ENCODE results near the gene GRAMD1A.
"Not testable (repeated sequence)": the region's sequence is repeated elsewhere in the genome, so short reads cannot be mapped to it uniquely, and the experiment has no call there.

GRAMD1A gene

DNA sequence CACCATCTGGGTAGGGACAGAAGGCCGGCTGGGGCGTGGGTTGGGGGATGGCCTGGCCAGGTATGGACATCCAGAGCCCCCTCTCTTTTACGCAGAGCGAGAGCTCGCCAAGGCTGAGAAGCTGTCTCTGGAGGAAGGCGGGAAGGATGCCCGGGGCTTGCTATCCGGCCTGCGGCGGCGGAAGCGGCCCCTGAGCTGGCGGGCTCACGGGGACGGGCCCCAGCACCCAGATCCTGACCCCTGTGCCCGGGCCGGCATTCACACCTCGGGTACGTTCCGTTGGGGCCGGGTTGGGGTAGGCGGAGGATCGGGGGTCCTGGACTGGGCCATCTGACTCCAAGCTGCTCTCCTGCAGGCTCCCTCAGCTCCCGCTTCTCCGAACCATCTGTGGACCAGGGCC lies 21.5 kb downstream of the GRAMD1A start:
- DNase-seq: no peak

DNA sequence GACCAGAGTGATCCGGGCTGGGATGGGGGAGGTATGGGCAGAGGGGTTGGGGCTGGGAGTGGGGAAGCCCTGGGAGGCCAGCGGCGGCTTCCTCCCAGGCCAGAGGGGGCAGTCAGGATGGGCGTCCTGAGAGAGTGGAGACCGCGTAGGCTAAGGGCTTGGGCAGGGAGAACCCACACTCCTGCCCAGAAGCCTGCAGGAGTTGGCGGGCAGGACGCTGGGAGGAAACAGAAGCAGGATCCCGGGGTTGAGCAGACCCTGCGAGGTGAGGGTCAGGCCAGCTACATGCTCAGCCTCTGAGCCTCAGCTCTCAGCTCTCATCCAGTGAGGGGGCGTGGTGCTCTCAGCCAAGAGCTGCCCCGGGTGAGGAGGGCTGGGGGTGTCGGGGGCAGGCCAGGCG lies 22.3 kb downstream of the GRAMD1A start:
- no peak for DNase-seq

DNA sequence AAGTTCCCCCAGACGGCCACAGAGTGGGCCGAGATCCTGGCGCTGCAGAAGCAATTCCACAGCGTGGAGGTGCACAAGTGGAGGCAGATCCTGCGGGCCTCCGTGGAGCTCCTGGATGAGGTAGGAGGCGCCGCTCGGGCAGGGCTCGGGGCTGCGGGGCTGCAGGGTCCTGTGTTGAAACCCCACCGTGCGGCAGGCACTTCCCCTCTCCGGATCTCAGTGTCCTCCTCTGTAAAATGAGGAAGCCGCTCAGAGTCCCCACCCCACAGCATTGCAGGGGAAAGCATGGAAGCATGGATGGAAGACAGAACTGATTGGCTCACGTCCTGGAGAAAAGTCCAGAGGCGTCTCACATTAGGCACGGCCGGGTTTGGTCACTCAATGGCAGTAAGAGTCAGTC lies 23.3 kb downstream of the GRAMD1A start:
- DNase-seq: no peak

DNA sequence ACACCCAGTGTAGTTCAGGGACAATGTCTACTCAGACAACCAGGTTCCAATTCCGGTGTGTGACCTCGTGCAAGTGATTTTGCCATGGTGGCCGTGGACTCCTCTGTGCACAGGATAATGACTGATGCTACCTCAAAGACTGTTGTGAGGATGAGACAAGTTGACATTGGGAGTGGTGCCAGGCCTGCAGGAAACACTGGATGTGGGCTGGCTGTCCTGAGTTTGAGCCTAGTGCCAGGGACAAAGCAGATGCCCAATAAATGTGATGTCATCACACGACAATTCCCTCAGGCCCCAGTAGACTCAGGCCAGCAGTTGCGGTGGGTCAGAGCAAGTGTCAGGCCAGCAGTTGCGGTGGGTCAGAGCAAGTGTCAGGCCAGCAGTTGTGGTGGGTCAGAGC lies 24.0 kb downstream of the GRAMD1A start:
- DNase-seq: no peak

DNA sequence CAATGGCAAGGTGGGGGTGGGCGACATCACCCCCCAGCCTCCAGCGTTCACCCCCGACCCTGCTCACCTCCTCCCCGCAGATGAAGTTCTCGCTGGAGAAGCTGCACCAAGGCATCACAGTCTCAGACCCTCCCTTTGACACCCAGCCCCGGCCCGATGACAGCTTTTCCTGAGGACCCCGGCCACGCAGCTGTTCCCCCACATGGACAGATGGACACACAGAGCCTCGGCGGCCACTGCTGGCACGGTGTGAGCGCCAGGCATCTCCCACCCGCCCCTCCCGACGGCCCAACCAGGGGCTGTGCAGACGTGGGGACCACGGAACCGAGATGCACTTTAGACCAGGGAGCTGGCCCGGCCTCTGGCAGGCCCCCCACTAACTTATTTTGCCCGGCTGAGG lies 25.8 kb downstream of the GRAMD1A start:
- no peak for DNase-seq

DNA sequence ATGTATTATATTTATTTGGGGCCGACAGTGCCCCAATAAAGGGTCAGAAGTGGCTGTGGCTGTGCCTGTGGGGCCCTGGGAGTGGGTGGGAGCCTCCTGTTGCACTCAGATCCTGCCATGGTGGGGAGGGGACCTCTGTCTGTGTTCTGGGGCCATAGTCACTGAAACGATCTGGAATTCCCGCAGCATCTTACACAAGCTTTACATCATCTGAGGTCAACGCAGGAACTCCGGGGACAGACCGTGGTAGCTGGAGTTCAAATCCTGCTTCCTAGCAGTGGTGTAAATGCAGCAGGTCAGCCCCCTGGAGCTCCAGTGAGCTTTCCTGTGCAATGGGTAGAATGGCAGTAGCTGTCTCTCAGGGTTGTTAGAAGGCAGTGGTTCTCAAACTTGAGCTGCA lies 26.3 kb downstream of the GRAMD1A start:
- no peak for DNase-seq

DNA sequence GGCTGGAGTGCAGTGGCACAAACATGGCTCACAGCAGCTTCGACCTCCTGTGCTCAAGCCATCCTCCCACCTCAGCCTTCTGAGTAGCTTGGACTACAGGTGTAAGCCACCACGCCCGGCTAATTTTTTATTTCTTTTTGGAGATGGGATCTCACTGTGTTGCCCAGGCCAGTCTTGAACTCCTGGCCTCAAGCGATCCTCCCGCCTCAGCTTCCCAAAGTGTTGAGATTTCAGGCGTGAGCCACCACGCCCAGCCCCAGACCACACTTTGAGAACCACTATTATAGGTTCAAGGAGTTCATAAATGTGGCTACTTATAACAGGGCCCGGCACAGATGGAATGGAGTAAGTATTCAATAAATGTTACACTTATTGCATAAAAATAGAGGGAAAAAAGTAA lies 26.9 kb downstream of the GRAMD1A start:
- DNase-seq: no peak

DNA sequence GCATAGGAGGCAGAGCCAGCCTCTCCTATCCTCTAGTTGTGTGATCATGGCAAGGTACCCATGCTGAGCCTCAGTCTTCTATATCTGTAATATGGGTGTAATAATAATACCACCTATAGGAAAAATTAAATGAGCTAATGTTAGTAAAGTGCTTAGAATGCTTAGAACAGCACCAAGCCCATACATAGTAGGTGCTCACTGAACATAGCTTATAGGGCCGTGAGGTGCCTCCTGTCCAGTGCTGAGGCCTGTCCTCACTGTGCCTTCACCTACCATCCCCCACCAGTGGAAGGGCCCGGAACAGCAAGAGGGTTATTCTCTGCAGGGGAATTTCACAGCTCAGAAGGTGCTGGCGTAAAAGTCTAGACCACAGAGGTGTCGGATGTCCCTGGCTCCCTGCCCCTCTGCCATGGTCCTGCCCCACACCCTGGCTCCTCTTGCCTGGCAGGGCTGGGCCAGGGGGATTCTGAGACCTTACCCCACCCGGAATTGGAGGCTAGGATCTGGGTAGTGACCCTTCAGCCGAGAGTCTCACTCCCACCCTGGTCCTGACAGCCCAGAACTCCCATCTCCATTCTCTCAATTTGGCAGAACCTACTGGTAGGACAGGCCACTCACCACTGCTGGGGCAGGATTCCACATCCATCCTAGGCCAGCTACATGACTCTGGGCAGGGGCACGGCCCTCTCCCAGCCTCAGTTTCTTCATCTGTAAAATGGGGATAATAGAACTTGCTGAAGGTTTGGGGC lies 27.9 kb downstream of the GRAMD1A start:
- DNase-seq: no peak

DNA sequence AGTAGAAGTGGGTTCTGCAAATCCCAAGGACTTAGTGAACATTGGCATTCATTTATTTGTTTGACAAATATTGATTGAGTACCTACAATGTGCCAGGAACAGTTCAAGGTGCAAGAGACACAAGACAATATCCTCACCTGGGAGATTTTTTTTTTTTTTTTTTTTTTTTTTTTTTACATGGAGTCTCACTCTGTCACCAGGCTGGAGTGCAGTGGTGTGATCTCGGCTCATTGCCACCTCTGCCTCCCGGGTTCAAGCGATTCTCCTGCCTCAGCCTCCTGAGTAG lies 28.4 kb downstream of the GRAMD1A start:
- not testable (repeated sequence) for DNase-seq

DNA sequence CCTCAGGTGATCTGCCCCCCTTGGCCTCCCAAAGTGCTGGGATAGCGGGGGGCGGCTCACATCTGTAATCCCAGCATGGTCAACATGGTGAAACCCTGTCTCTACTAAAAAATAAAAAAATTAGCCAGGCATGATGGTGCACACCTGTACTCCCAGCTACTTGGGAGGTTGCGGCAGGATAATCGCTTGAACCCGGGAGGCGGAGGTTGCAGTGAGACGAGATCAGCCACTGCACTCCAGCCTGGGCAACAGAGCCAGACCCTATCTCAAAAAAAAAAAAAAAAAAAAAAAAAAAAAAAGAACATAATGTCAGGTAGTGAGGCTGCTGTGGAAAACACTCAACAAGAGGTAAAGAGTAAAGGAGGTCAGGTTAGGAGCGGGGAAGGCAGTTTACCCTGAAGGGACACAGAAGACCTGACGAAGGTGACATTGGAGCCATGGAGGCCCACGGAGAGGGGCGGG lies 29.2 kb downstream of the GRAMD1A start:
- DNase-seq: not testable (repeated sequence)

DNA sequence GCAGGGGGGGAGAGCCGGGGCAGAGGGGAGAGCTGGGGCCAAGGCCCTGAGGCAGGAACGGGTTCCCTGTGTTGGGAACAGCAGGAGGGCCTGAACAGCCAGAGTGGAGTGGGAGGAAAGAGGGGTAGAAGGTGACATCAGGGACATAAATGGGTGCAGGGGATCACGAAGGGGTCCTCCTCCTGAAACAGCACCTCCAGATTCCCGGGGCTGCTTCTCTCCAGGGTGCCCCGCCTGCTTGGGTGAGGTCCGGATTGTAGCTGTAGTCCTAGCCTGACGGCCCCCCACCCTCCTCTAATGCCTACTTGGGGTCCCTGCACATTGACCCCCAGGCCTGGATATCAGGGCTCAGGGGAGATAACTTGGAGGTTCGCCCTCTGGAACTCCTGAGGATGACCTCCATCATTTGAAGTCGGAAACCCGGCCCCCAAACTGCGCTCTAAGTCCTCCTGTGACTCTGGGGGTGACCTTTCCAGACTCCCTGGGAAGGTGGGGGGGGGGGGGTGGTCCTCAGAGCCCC lies 29.7 kb downstream of the GRAMD1A start:
- DNase-seq: no peak

DNA sequence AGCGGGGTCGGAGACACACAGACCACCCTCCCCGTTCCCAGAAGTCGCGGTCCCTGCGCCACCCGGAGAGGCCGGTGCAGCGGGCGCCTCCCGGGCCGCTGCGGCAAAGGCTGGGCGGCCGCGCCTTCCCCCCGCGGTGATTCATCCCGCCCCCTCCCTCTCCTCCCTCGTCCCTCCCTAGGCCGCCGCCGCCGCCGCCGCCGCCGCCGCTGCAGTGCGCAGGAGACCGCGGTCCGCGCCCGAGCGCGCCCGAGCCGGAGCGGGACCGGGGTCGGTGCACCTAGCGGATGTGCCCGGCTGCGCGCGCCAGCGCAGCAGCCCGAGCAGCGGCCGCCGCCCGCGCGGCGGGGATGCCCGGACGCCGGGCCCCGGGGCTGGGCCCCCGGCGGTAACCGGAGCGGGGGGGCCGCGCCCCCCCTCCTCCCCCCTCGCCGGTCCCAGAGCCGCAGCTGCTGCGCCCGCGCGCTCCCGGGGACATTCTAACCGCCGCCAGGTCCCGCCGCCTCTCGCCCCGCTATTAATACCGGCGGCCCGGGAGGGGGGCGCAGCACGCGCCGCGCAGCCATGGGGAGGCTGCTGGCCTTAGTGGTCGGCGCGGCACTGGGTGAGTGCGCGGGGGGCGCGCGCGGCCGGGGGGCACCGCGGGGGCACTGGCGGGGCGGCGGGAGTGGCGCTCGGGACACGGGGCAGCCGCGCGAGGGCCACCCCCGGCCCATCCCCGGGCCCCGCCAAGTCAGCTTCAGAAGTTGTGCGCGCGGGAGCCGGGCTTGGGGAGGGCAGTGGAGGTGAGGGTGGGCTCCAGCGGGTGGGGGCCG lies 30.3 kb downstream of the GRAMD1A start, which contains the start of gene SCN1B:
TSS of gene SCN1B (plus strand) at position 214 of the 815 bp plus-strand sequence. CDS start at position 565, 351 bp downstream.
- DNase-seq: peak; percentile 60

DNA sequence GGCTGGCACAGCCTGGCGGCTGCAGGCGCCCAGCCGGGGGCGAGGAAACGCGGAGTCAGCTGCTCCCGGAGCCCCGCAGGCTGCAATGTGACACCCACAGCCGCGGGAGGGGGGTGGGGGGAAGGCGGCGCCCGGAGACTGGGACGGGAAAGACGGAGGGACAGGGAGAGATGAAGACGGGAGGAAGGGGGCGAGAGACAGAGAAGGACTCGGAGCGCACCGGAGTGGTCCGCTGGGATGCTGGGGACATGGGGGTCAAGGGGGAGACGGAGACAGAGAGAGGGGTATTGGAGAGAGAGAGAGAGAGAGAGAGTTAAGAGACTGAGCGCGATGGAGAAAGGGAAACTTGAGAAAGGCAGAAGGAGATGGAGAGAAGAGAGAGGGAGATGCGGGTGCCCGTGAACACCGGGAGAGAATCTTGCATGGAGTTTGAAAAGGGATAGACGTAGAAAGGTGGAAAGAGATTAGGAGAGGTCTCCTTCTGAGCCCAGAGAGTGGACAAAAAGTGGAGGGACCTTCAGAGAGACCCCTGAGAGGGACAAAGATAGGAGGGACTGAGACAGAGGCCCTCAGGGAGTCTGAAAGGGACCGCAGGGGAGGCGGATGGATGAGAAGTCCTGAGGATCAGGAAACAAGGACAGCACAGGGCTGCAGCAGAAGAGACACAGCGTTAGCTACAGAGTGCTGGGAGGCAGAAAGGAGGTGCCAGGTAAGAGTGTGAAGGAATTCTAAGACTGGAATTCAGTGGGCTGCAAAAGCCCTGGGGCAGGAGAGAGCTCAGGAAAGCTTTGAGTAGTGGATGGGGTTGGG lies 31.2 kb downstream of the GRAMD1A start:
- DNase-seq: no peak

DNA sequence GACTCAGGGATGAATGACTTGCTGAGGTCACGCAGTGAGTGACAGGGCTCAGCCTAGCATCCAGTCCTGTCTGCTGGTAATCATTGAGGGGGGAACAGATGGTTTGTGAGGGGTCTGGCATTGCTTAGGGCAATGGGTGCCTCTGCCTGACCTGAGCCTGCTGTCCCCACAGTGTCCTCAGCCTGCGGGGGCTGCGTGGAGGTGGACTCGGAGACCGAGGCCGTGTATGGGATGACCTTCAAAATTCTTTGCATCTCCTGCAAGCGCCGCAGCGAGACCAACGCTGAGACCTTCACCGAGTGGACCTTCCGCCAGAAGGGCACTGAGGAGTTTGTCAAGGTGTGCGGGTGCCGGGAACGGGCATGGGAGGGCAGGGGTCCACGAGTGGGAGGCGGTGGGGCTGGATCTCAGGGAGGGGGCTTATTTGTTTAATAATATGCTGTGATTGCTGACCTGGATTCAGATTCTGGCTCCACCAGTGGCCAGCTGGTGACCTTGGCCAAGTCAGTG lies 32.3 kb downstream of the GRAMD1A start:
- no peak for DNase-seq

DNA sequence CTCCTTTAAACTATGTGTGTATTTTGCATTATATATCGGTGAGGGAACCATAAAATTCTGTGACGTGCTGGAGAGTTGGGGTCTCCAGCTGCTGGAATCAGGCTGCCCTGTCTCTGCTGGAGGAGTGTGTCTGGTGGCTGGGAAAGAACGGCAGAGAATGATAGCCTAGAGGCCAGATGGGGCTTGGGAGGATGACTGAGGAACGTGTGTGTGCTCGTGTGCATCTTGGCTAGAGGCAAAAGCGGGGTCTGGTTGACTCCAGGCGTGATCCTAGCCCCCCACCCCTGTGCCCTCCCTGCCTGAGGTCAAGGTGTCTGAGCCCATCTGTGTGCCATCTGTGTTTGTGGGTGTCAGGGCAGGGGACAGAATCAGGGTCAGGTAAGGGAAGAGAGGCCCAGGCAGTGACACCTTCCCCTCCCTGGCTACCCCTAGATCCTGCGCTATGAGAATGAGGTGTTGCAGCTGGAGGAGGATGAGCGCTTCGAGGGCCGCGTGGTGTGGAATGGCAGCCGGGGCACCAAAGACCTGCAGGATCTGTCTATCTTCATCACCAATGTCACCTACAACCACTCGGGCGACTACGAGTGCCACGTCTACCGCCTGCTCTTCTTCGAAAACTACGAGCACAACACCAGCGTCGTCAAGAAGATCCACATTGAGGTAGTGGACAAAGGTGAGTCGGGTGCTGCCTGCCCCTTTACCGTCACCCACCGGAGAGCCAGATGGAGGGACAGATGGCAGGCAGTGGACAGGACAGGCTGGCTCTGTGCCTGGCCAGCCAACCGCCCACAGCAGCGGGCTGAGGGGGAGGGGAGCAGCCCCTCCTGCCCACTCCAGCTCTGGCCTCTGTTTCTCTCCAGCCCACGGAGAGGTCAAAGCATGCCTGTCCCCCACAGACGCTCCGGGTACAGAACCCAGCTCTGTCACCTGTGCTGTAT lies 33.2 kb downstream of the GRAMD1A start:
- DNase-seq: no peak

DNA sequence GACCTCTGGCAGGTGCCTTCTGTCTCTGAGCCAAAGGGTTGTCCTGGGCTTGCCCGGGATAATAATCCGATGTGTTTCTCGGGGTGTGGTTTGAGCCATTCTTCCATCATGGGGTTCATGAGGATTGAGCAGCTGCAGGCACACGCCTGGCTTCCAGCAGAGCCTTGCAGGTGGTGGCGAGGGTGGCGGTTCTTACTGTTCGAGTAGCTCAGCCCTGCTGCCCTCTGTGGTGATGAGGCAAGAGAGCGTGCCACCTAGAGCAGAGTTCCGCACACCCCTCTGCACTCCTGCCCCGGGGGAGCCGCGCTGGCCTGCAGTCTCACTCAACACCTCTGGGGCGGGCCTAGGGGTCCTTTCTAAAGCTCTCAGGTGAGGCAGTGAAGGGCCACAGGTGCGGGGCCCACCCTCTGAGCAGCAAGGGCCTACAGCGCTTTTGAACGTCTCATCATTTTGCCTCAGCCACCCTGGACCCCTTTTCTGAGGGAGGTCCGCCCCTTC lies 33.9 kb downstream of the GRAMD1A start:
- no peak for DNase-seq

DNA sequence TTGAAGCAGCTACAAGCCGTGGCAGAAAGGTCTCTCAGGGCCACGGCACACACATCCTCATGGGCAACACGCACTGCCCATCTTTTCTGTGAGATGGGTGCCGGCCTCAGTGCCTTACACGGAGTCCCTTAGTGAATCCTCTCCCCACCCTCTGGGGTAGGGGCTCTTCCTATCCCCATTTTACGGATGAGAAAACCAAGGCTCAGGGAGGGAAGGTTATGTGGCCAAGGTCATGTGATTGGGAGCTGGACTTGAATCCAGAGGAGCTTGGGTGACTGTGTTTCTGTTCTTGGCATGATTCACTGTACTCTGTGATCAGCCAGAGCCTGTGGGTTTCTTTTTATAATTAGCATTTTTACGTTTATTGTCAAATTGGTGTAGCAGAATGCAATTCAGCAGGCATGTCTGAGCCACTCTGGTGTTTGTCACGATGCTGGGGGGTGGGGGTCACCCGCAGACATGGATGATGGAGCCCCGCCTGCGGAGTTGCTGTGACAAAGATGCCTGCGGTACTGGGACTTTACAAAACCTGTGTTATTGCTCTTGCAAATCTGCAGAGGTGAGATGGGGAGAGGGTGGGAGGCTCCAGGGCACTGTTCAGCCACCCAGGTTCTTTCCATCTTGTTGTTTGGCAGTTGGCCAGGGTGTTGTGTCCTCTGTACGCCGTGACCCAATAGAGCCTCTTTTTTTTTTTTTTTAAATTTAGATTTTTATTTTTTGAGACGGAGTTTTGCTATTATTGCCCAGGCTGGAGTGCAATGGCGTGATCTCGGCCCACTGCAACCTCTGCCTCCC lies 34.7 kb downstream of the GRAMD1A start:
- DNase-seq: no peak

DNA sequence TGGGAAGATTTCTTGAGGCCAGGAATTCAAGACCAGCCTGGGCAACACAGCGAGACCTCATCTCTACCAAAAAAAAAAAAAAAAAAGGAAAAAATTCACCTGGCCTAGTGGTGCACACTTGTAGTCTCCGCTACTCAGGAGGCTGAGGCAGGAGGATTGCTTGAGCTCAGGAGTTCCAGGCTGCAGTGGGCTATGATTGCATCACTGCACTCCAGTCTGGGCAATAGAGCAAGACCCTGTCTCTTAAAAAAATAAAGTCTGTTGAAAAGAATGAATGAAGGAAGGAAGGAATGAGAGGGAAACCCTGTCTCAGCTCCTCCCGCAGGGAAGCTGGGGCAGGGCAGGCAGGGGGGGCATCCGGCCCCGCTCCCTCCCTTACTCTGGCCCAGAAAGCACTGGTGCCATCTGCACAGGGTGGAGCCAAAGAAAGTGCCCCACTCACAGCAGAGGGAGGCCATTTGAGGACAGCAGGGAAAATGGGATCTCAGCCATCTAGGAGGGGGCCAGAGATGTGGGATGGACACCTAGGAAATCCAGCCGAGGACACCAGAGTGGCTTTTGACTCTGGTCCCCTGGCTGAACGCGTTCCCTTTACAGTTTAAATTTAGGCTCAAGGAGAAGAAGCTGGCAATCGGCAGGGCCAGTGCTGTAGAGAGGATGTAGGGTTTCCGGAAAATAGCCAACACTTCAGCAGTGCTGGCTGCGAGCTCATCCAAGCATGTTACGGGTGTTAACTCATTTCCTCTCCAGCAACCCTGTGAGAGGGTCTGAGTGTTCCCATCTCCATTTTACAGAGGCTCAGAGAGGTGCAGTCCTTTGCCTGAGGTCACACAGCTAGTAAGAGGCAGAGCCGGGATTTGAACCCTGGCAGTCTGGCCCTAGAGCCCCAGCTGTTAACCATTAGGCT lies 37.8 kb downstream of the GRAMD1A start:
- DNase-seq: no peak

DNA sequence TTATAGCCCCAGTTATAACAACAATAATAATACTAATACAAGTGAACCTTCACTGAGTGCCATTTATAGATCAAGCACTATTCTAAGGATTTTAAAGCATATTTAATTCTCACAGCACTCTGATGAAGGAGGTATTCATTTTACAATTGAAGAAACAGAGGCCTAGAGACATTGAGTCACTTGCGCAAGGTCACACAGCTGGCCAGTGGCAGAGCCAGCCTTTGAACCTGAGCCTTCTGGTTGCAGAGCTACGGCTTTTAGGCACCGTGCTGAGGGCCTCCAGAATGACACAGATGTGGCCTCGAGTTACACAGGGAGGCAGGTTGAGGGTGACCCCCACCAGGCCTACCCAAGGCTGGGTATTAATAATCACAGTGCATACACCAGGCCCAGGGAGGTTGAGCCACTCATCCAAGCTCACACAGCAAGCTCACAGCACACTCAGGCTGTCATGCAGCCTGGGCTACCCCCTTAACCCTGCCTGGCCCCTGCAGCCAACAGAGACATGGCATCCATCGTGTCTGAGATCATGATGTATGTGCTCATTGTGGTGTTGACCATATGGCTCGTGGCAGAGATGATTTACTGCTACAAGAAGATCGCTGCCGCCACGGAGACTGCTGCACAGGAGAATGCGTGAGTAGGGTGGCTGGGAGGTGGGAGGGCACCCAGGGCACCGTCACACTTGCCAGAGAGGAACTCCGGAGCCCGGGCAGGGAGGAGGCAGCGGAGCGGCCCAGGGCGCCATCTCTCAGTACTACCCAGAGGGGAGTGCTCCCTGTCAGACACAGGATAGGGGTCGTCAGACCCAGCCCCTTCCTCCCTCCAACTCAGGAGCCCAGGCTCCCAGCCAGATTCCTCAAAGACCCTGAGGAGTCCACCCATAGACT lies 38.7 kb downstream of the GRAMD1A start:
- no peak for DNase-seq
